Activated T-cell treated with anti-CD3 and anti-CD28 coated beads, Interleukin-2, amount 50 U/mL, for 24 hours (primary cell): ENCODE data around the gene TM7SF2.
A peak's percentile ranks its signal among the peaks of the same experiment; 100 is the strongest.
"Not testable (repeated sequence)": the region's sequence is repeated elsewhere in the genome, so short reads cannot be mapped to it uniquely, and the experiment has no call there.

Experiments used
- DNase-seq: peaks from one replicate; pipeline ENCODE4 v3.0.0-alpha.2; 2020
- H3K27ac Mint-ChIP-seq: 2 replicates; pipeline ENCODE4 v1.8.0; 2020; ENCODE audit warnings: mild to moderate bottlenecking, mixed read lengths
- H3K27me3 Mint-ChIP-seq: 2 replicates; pipeline ENCODE4 v1.8.0; 2020; ENCODE audit warnings: mixed read lengths
- H3K36me3 Mint-ChIP-seq: 2 replicates; pipeline ENCODE4 v1.8.0; 2020; ENCODE audit warnings: low read depth, mixed read lengths
- H3K4me1 Mint-ChIP-seq: 2 replicates; pipeline ENCODE4 v1.8.0; 2020; ENCODE audit warnings: low read depth, mixed read lengths
- H3K4me3 Mint-ChIP-seq: 2 replicates; pipeline ENCODE4 v1.8.0; 2020; ENCODE audit warnings: mild to moderate bottlenecking, moderate library complexity, mixed read lengths
- H3K9me3 Mint-ChIP-seq: 2 replicates; pipeline ENCODE4 v1.8.0; 2020; ENCODE audit warnings: mixed read lengths

Gene TM7SF2

DNA sequence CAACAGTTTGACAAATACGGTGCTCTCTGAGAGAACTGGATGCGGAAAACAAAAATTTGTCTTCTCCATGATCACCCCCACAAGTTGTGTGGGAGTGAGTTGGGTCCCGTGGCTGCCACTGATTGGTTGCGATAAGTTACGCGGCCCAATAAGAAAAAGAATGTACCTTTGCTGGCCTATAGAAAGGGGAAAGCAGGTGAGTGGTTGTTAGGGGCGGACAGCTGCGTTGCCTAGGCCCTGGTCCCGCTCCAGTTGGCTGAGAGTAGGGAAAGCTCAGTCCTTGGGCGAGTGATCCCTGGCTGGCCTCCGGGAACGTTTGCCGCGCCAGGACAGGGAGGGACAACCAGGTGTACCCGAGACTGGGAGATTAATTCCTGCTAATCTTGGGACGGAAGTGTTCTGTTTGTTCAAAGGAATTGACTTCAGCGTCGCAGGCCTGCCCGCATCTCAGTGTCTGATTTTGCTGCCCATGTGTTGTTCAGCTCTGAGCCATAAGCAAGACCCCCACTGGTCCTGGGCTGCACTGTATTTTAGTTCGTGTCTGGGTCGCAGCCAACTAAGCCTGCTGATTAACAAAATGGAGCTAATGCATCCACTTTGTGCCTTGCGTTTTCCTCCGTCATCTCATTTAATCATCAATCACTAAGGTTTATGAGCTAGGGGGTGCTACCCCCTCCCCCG lies 23.4 kb downstream of the TM7SF2 start:
- H3K36me3 Mint-ChIP-seq = peaks cover 54% of the 10 kb centered on the region
- peak; percentile 83 for DNase-seq
- peak overlapping the region; percentile 99 for H3K27ac Mint-ChIP-seq
- H3K4me1 Mint-ChIP-seq = peaks cover 33% of the 10 kb centered on the region
- H3K4me3 Mint-ChIP-seq = peak overlapping the region; percentile 97
- H3K27me3 Mint-ChIP-seq = no peaks in the 10 kb centered on the region
- no peaks in the 10 kb centered on the region for H3K9me3 Mint-ChIP-seq

DNA sequence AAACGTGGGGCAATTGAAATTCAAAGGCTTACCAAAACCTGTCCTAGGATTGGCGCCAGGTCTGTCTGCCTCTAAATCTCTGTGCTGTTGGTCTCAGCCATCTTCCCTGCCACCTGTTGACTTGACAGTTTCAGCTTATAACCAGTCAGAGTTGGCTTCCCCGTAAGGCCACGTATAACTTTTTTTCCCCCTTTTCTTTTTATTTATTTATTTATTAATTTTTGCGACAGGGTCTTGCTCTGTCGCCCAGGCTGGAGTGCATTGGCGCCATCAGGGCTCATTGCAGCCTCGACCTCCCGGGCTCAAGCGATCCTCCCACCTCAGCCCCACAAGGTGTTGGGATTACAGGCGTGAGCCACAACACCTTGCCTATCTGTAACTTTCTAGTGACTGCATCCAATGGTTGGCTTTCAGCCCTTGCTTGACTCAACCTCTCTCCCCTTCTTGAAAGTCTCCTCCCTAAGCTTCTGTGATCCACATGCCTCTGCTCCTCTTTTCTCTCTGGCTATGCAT lies 24.0 kb downstream of the TM7SF2 start:
- peaks cover 33% of the 10 kb centered on the region for H3K4me1 Mint-ChIP-seq

DNA sequence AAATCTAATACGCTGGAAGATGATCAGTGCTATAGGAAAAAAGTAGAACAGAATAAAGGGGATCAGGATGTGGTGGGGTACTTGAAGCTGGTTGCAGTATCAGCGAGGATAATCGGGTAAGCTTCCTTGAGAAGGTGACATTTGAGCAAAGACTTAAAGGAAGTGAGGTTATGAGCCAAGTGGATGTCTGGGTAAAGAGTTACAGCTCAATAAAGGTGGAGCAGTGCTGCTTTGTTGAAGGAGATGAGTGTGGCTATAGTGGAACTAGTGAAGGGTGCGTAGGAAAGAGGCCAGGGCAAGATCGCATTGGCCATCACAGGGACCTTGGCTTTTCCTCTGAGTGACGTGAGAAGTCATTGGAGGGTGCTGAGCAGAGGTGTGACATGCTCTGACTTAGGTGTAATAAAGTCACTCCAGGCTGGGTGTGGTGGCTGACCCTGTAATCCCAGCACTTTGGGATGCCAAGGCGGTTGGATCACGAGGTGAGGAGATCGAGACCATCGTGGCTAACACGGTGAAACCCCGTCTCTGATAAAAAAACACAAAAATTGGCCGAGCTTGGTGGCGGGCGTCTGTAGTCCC lies 24.9 kb downstream of the TM7SF2 start:
- Mint-ChIP-seq H3K4me1 (peaks cover 28% of the 10 kb centered on the region), H3K9me3 (no peaks in the 10 kb centered on the region), H3K36me3 (peaks cover 38% of the 10 kb centered on the region), H3K27ac (peak overlapping the region; percentile 86), H3K27me3 (no peaks in the 10 kb centered on the region), H3K4me3 (peak overlapping the region; percentile 97)
- no peak for DNase-seq

More for the DNA sequence above, 24.0 kb downstream of the TM7SF2 start:
- Mint-ChIP-seq H3K9me3 (no peaks in the 10 kb centered on the region), H3K36me3 (peaks cover 48% of the 10 kb centered on the region), H3K27ac (peak overlapping the region; percentile 99), H3K4me3 (peak overlapping the region; percentile 97), H3K27me3 (no peaks in the 10 kb centered on the region)
- no peak for DNase-seq

DNA sequence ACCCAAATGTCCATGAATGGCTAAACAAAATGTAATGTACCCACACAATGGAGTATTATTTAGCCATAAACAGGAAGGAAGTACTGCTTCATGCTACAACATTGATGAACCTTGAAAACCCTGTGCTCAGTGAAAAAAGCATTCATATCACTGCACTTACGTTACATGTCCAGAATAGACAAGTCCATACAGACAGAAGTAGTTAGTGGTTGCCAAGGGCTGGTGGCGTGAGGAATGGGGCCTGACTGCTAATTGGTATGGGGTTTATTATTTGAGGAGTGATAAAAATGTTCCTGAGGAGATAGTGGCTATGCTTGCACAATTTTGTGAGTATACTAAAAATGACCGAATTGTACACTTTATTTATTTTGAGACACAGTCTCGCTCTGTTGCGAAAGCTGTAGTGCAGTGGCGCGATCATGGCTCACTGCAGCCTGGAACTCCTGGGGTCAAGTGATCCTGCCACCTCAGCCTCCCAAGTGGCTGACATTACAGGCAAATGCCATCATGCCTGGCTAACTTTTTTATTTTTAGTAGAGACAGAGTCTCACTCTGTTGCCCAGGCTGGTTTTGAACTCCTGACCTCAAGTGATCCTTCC lies 30.3 kb downstream of the TM7SF2 start:
- no peak overlapping the region for H3K27ac Mint-ChIP-seq

DNA sequence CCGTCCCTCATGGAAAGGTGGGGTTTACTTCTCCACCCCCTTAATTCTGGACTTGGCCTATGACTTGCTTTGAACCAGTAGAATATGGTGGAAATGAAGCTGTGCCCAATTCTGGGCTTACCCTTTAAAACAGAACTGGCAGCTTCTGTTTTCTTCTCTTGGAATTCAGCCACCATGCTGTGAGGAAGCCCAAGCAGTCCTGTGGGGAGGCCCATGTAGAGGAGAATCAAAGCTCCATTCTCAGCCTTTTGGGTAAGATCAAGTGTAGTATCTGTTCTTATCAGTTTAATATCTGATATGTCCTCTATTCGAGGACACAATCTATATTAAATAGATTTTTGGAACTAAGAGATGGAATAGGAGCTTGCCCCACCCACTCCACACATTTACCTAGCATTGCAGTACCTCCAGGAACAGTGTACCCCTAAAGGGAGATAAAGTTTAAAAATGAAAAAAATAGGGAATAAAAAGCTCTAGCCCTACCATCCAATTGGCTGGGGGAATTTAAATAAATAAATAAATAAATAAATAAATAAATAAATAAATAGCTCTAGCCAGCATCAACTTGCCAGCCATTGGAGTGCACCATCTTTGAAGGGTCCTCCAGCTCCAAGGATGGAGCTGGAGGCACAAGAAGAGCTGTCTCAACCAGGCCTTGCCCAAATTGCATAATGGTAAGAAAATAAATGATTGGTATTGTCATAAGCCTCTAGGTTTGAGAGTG lies 35.8 kb downstream of the TM7SF2 start:
- Mint-ChIP-seq H3K27ac (no peak overlapping the region), H3K27me3 (peaks cover 11% of the 10 kb centered on the region), H3K4me3 (no peak overlapping the region), H3K4me1 (peaks cover 7% of the 10 kb centered on the region), H3K9me3 (no peaks in the 10 kb centered on the region), H3K36me3 (no peaks in the 10 kb centered on the region)
- no peak for DNase-seq

More for the DNA sequence above, 30.3 kb downstream of the TM7SF2 start:
- H3K4me1 Mint-ChIP-seq = no peaks in the 10 kb centered on the region
- no peak overlapping the region for H3K4me3 Mint-ChIP-seq
- H3K27me3 Mint-ChIP-seq = no peaks in the 10 kb centered on the region
- no peaks in the 10 kb centered on the region for H3K36me3 Mint-ChIP-seq
- no peak for DNase-seq
- H3K9me3 Mint-ChIP-seq = no peaks in the 10 kb centered on the region

DNA sequence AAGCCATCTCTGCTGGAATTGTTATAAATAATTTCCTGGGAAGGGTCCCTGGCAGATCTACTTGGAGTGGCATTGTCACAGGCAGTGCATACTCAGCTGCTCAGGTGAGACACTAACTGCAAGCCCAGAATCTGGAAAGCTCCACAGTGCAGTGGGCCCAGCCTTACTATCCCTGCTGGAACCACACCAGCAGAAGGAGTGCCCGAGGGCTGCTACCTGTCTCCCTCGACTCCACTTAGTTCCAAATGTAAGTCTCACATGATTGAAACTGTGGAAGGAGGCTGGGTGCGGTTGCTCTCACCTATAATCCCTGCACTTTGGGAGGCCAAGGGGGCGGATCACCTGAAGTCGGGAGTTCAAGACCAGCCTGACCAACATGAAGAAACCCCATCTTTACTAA lies 37.0 kb downstream of the TM7SF2 start:
- peaks cover 7% of the 10 kb centered on the region for H3K4me1 Mint-ChIP-seq
- no peak for DNase-seq
- H3K27me3 Mint-ChIP-seq = peaks cover 11% of the 10 kb centered on the region
- H3K9me3 Mint-ChIP-seq = no peaks in the 10 kb centered on the region
- H3K27ac Mint-ChIP-seq = no peak overlapping the region
- H3K4me3 Mint-ChIP-seq = no peak overlapping the region
- H3K36me3 Mint-ChIP-seq = no peaks in the 10 kb centered on the region

DNA sequence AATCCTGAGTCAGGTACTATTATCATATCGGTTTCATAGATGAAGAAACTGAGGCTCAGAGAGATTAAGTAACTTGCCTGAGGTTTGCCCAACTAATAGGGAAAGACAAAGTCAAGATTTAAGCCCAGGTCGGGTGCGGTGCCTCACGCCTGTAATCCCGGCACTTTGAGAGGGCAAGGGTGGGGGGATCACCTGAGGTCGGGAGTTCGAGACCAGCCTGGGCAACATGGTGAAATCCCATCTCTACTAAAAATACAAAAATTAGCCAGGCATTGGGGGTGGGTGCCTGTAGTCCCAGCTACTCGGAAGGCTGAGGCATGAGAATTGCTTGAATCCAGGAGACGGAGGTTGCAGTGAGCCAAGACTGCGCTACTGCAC lies 38.4 kb downstream of the TM7SF2 start:
- not testable (repeated sequence) for H3K9me3 Mint-ChIP-seq, H3K4me3 Mint-ChIP-seq

GRCh38 chr11:65150509-65151299 lies 39.0 kb downstream of the TM7SF2 start:
- H3K27me3 Mint-ChIP-seq = peaks cover 11% of the 10 kb centered on the region
- H3K27ac Mint-ChIP-seq = peak overlapping the region; percentile 47
- H3K9me3 Mint-ChIP-seq = no peaks in the 10 kb centered on the region
- H3K4me3 Mint-ChIP-seq = no peak overlapping the region
- no peak for DNase-seq
- peaks cover 7% of the 10 kb centered on the region for H3K4me1 Mint-ChIP-seq
- H3K36me3 Mint-ChIP-seq = no peaks in the 10 kb centered on the region

More for the DNA sequence above, 38.4 kb downstream of the TM7SF2 start:
- H3K36me3 Mint-ChIP-seq, H3K27ac Mint-ChIP-seq, H3K4me1 Mint-ChIP-seq, DNase-seq: not testable (repeated sequence)
- peaks cover 11% of the 10 kb centered on the region for H3K27me3 Mint-ChIP-seq

DNA sequence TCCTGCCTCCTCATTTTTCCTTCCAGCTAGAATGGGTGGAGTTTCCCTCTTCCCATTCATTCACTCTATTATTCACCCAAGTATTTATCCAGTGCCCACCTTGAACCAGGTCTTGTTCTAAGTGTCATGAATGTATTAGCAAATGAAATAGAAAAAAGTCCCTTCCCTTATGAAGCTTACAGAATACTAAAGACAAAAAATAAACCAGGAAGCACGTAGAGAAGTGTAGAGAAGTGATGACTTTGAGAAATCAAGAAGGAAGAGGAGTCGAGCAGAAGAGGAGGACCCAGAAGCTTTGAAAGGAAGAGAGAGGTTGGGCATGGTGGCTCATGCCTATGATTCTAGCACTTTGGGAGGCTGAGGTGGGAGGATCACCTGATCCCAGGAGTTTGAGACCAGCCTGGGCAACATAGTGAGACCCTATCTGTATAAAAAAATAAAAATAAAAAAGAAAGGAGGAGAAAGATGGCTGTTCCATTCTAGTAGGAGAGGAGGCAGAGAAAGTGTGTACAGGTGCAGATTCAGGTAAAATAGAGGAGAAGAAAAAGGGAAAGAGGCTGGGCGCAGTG lies 39.7 kb downstream of the TM7SF2 start:
- Mint-ChIP-seq H3K9me3 (no peaks in the 10 kb centered on the region), H3K27ac (no peak overlapping the region), H3K36me3 (no peaks in the 10 kb centered on the region), H3K4me1 (peaks cover 7% of the 10 kb centered on the region), H3K4me3 (no peak overlapping the region), H3K27me3 (peaks cover 11% of the 10 kb centered on the region)
- no peak for DNase-seq

DNA sequence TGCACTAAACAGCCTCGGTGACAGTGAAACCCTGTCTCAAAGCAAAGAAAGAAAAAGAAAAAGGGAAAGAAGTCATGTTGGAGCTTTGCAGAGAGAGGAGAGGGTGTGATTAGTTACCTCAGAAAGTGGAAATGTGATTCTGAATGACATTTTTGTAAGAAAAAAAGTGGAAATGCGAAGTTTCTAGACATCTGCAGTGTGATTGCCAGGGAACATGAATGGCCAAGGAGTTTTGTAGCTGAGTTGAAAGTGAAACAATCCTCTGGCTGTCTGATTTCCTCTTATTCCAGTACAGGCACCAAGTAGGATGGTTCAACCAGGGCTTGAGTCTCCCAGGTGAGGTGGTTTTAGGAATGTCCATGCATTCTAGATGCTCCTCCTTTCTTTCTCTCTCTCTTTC lies 40.5 kb downstream of the TM7SF2 start:
- Mint-ChIP-seq H3K27me3 (peaks cover 11% of the 10 kb centered on the region), H3K36me3 (no peaks in the 10 kb centered on the region), H3K27ac (no peak overlapping the region), H3K4me1 (peaks cover 7% of the 10 kb centered on the region), H3K4me3 (no peak overlapping the region), H3K9me3 (no peaks in the 10 kb centered on the region)
- no peak for DNase-seq

- H3K9me3 Mint-ChIP-seq = no peaks in the 10 kb centered on the region
- H3K36me3 Mint-ChIP-seq = no peaks in the 10 kb centered on the region
- DNase-seq = no peak
- H3K4me3 Mint-ChIP-seq = no peak overlapping the region
- peaks cover 5% of the 10 kb centered on the region for H3K27me3 Mint-ChIP-seq
- H3K4me1 Mint-ChIP-seq = peaks cover 2% of the 10 kb centered on the region
- H3K27ac Mint-ChIP-seq = no peak overlapping the region
Observed at GRCh38 chr11:65156256-65156655, 44.6 kb downstream of the TM7SF2 start.

GRCh38 chr11:65156926-65157325 lies 45.3 kb downstream of the TM7SF2 start:
- no peak overlapping the region for H3K4me3 Mint-ChIP-seq
- no peak for DNase-seq
- no peak overlapping the region for H3K27ac Mint-ChIP-seq
- H3K4me1 Mint-ChIP-seq = peaks cover 2% of the 10 kb centered on the region
- H3K36me3 Mint-ChIP-seq = no peaks in the 10 kb centered on the region
- no peaks in the 10 kb centered on the region for H3K9me3 Mint-ChIP-seq
- peaks cover 4% of the 10 kb centered on the region for H3K27me3 Mint-ChIP-seq

GRCh38 chr11:65157336-65157735 lies 45.7 kb downstream of the TM7SF2 start:
- no peaks in the 10 kb centered on the region for H3K36me3 Mint-ChIP-seq
- H3K4me1 Mint-ChIP-seq = no peaks in the 10 kb centered on the region
- H3K27ac Mint-ChIP-seq = no peak overlapping the region
- peaks cover 4% of the 10 kb centered on the region for H3K27me3 Mint-ChIP-seq
- no peak overlapping the region for H3K4me3 Mint-ChIP-seq
- DNase-seq = no peak
- no peaks in the 10 kb centered on the region for H3K9me3 Mint-ChIP-seq

DNA sequence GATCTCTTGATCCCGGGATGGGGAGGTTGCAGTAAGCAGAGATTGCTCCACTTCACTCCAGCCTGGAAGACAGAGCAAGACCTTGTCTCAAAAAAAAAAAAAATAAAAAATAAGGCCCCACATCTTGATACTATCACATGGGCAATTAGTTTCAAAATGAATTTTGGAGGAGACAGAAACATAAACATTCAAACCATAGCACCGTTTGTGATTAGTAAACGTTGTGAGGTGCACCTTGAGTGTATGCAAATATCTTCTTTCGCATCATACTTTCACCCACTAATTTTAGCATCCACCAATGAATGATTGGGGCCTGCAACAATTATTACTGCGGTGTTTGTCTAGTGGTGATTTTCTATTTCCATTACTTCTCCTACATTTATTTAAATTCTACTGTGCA lies 47.3 kb downstream of the TM7SF2 start:
- H3K4me3 Mint-ChIP-seq = no peak overlapping the region
- no peaks in the 10 kb centered on the region for H3K36me3 Mint-ChIP-seq
- DNase-seq = no peak
- no peaks in the 10 kb centered on the region for H3K4me1 Mint-ChIP-seq
- H3K27me3 Mint-ChIP-seq = peaks cover 4% of the 10 kb centered on the region
- H3K27ac Mint-ChIP-seq = no peak overlapping the region
- H3K9me3 Mint-ChIP-seq = no peaks in the 10 kb centered on the region
